Skin epidermis (tissue), 12 donors: ENCODE data around the gene LY6G6F.
"Not testable (repeated sequence)": the region's sequence is repeated elsewhere in the genome, so short reads cannot be mapped to it uniquely, and the experiment has no call there.

Experiments
- H3K27ac ChIP-seq, 21 experiments: fragments of 200-600 bp; sonication (generic) in 11 of 21; one replicate each; pipeline ENCODE4 v1.5.0; 2020; ENCODE audit warnings: mild to moderate bottlenecking in 3 of 21, inconsistent platforms in 2 of 21, moderate library complexity in 2 of 21
- H3K4me3 ChIP-seq, 7 experiments: fragments of 200-600 bp; sonication (generic) in 2 of 7; one replicate each; pipeline ENCODE4 v1.5.0; 2020; ENCODE audit warnings: inconsistent platforms in 2 of 7, mild to moderate bottlenecking in 2 of 7, moderate library complexity in 1 of 7

LY6G6F gene

GRCh38 chr6:31697555-31697954 lies 9.1 kb upstream of the LY6G6F start:
- H3K27ac ChIP-seq: peak overlapping the region in 2 of 21 experiments; percentile 3 to 16

GRCh38 chr6:31700740-31701401 lies 5.8 kb upstream of the LY6G6F start:
- Histone ChIP-seq H3K4me3 (no peak overlapping the region), H3K27ac (peak overlapping the region in 4 of 21 experiments; percentile 2 to 98 (median 39))

More at GRCh38 chr6:31697555-31697954, 9.1 kb upstream of the LY6G6F start:
- no peak overlapping the region for H3K4me3 ChIP-seq

- Histone ChIP-seq H3K4me3 (peak overlapping the region; percentile 58 to 83 (median 74)), H3K27ac (peak overlapping the region in 20 of 21 experiments; percentile 85 to 99 (median 98))
These were observed 4.8 kb upstream of the LY6G6F start for GRCh38 chr6:31701666-31702404.

GRCh38 chr6:31702405-31702818 lies 4.3 kb upstream of the LY6G6F start:
- Histone ChIP-seq H3K4me3 (peak overlapping the region; percentile 58 to 83 (median 74)), H3K27ac (peak overlapping the region; percentile 43 to 99 (median 97))

GRCh38 chr6:31702819-31703716 lies 3.6 kb upstream of the LY6G6F start, which contains the start of gene ABHD16A:
ABHD16A (minus strand) TSS chr6:31703324; CDS start chr6:31703281, 43 bp downstream.
- H3K27ac ChIP-seq: peak within 1 kb of the TSS; percentile 43 to 99 (median 97)
- peak within 1 kb of the TSS; percentile 58 to 83 (median 74) for H3K4me3 ChIP-seq

GRCh38 chr6:31705931-31706330 lies 735 bp upstream of the LY6G6F start:
- Histone ChIP-seq H3K27ac (no peak overlapping the region), H3K4me3 (no peak overlapping the region)

GRCh38 chr6:31707701-31708100 lies 1.0 kb downstream of the LY6G6F start:
- H3K4me3 ChIP-seq: no peak overlapping the region
- no peak overlapping the region for H3K27ac ChIP-seq

GRCh38 chr6:31708224-31708623 lies 1.6 kb downstream of the LY6G6F start:
- no peak overlapping the region for H3K27ac ChIP-seq
- H3K4me3 ChIP-seq: no peak overlapping the region

- not testable (repeated sequence) for H3K27ac ChIP-seq, H3K4me3 ChIP-seq
These were observed 2.5 kb downstream of the LY6G6F start for GRCh38 chr6:31709157-31709556.

GRCh38 chr6:31710523-31711219 lies 4.0 kb downstream of the LY6G6F start:
- Histone ChIP-seq H3K27ac (peak overlapping the region in 5 of 21 experiments; percentile 34 to 73 (median 49)), H3K4me3 (no peak overlapping the region)

GRCh38 chr6:31711233-31711632 lies 4.6 kb downstream of the LY6G6F start:
- Histone ChIP-seq H3K27ac (peak overlapping the region in 8 of 21 experiments; percentile 18 to 73 (median 43)), H3K4me3 (no peak overlapping the region)

- H3K4me3 ChIP-seq: no peak overlapping the region
- H3K27ac ChIP-seq: peak overlapping the region in 13 of 21 experiments; percentile 1 to 77 (median 48)
These were observed 5.6 kb downstream of the LY6G6F start for GRCh38 chr6:31712296-31712695.

- peak overlapping the region in 13 of 21 experiments; percentile 0 to 77 (median 65) for H3K27ac ChIP-seq
These were observed 6.8 kb downstream of the LY6G6F start for GRCh38 chr6:31713465-31713864.

GRCh38 chr6:31713991-31714684 lies 7.5 kb downstream of the LY6G6F start:
- H3K27ac ChIP-seq: peak overlapping the region in 13 of 21 experiments; percentile 0 to 77 (median 65)

More at GRCh38 chr6:31713465-31713864, 6.8 kb downstream of the LY6G6F start:
- H3K4me3 ChIP-seq: no peak overlapping the region

GRCh38 chr6:31715022-31715958 lies 8.6 kb downstream of the LY6G6F start, which contains the start of gene LY6G6D:
LY6G6D (plus strand) TSS chr6:31715348; CDS start chr6:31715356, 8 bp downstream.
- Histone ChIP-seq H3K27ac (peak within 1 kb of the TSS in 13 of 21 experiments; percentile 0 to 80 (median 65)), H3K4me3 (no peak within 1 kb of the TSS)

More at GRCh38 chr6:31713991-31714684, 7.5 kb downstream of the LY6G6F start:
- no peak overlapping the region for H3K4me3 ChIP-seq

GRCh38 chr6:31717499-31718222 lies 11.0 kb downstream of the LY6G6F start:
- H3K4me3 ChIP-seq: no peak overlapping the region
- H3K27ac ChIP-seq: peak overlapping the region in 16 of 21 experiments; percentile 9 to 84 (median 66)
